ENCODE results near the gene VAC14. TPM values are rescaled to one million over a fixed set of nuclear protein-coding genes. Genes with fewer than 3 reads are reported as not detected.

The VAC14 gene
- polyA plus RNA-seq, 1 of the 3 experiments (the other 2 are of a cell fraction) = 33.2 TPM

DNA sequence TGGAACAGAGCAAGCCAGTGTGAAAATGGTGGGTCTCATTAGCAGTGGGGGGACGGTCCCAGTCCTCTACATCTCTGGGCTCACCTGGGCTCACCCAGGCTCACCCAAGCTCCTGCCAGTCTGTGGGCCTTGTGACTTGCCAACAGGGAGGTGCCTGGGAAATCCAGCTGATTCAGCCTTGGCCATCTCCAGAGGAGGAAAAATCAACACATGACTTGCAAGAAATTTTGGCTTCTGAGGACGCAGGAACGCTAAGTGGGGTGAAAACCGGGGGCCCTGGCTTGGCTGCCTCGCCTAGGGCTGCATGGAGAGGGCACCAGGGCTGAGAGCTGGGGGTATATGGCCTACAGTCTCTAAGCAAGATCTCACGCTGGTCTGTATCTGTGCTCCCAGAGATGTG is 47.7 kb downstream of the VAC14 start:
- TF ChIP-seq, protein P1, sequence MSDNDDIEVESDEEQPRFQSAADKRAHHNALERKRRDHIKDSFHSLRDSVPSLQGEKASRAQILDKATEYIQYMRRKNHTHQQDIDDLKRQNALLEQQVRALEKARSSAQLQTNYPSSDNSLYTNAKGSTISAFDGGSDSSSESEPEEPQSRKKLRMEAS (IDR thresholded peaks at IDR 0.05; ENCODE audit: low read depth) = no peak
- TF ChIP-seq, protein P2, sequence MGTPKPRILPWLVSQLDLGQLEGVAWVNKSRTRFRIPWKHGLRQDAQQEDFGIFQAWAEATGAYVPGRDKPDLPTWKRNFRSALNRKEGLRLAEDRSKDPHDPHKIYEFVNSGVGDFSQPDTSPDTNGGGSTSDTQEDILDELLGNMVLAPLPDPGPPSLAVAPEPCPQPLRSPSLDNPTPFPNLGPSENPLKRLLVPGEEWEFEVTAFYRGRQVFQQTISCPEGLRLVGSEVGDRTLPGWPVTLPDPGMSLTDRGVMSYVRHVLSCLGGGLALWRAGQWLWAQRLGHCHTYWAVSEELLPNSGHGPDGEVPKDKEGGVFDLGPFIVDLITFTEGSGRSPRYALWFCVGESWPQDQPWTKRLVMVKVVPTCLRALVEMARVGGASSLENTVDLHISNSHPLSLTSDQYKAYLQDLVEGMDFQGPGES (IDR thresholded peaks at IDR 0.05; ENCODE audit: low read depth, low read length) = no peak
- TF ChIP-seq JUND (IDR thresholded peaks at IDR 0.05) = no peak
- no peak for TF ChIP-seq NFIC (IDR thresholded peaks at IDR 0.05; ENCODE audit: borderline replicate concordance)
- no peak for TF ChIP-seq FOSL2 (IDR thresholded peaks at IDR 0.05; ENCODE audit: borderline replicate concordance, low read depth)
- no peak for TF ChIP-seq RFX5 (IDR thresholded peaks at IDR 0.05; ENCODE audit: low read length)
- TF ChIP-seq, protein P3, sequence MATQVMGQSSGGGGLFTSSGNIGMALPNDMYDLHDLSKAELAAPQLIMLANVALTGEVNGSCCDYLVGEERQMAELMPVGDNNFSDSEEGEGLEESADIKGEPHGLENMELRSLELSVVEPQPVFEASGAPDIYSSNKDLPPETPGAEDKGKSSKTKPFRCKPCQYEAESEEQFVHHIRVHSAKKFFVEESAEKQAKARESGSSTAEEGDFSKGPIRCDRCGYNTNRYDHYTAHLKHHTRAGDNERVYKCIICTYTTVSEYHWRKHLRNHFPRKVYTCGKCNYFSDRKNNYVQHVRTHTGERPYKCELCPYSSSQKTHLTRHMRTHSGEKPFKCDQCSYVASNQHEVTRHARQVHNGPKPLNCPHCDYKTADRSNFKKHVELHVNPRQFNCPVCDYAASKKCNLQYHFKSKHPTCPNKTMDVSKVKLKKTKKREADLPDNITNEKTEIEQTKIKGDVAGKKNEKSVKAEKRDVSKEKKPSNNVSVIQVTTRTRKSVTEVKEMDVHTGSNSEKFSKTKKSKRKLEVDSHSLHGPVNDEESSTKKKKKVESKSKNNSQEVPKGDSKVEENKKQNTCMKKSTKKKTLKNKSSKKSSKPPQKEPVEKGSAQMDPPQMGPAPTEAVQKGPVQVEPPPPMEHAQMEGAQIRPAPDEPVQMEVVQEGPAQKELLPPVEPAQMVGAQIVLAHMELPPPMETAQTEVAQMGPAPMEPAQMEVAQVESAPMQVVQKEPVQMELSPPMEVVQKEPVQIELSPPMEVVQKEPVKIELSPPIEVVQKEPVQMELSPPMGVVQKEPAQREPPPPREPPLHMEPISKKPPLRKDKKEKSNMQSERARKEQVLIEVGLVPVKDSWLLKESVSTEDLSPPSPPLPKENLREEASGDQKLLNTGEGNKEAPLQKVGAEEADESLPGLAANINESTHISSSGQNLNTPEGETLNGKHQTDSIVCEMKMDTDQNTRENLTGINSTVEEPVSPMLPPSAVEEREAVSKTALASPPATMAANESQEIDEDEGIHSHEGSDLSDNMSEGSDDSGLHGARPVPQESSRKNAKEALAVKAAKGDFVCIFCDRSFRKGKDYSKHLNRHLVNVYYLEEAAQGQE (IDR thresholded peaks at IDR 0.05; ENCODE audit: low read depth, low read length) = no peak
- no peak for TF ChIP-seq GATA2 (CRISPR knock-in tag; IDR thresholded peaks at IDR 0.05)
- H3K4me1 ChIP-seq (ENCODE audit: control insufficient read depth in 1 of 2, insufficient read depth in 2 of 2, low read depth in 1 of 2, low read length in 1 of 2) = peaks cover 16 to 17% of the 10 kb centered on the region in 2 experiments; a peak in 2 of 4 replicates

DNA sequence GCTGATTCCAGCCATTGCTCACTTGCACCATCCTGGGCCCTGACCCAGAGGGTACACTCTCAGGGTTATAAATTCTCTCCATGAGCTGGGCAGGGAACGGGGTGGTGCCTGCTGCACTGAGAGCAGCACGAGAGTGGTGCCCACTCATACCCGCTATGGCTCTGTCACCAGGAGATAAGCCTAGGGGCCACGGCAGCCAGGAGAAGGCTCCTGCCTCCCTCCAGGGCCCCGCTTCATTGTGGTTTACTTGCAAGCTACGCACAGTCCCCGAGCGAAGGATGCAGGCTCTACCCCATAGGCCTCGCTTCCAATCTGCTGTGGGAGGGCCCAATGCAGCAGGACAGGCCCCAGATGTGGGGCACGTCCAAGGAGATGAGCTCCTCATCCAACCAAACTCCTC is 48.5 kb downstream of the VAC14 start:
- peaks cover 19 to 21% of the 10 kb centered on the region in 2 experiments; a peak in 2 of 4 replicates for H3K4me1 ChIP-seq (ENCODE audit: control insufficient read depth in 1 of 2, insufficient read depth in 2 of 2, low read depth in 1 of 2, low read length in 1 of 2)
- CTCF ChIA-PET = interaction anchor here (0.5 to 5.6 kb wide), 3 partner anchors 14 to 28 kb away, joined by 3 to 43 read pairs (median 6); no protein-coding TSS in a partner anchor
- no peak overlapping the region; a peak in 1 of 4 replicates for H3K27ac ChIP-seq (ENCODE audit: low read depth in 2 of 2, low read length in 1 of 2)
- peaks cover 0 to 8% of the 10 kb centered on the region in 2 experiments for H3K36me3 ChIP-seq (replicated peaks in 1 of 2; ENCODE audit: control insufficient read depth in 1 of 2, insufficient read depth in 2 of 2, low read length in 1 of 2)
- POLR2A ChIA-PET = interaction anchor here (1.3 kb wide), 1 partner anchor 14 kb away, joined by 4 read pairs; no protein-coding TSS in a partner anchor
- H3K79me2 ChIP-seq (ENCODE audit: insufficient read depth) = no peaks in the 10 kb centered on the region
- DNase-seq = no peak
- TF ChIP-seq YY1 (IDR thresholded peaks at IDR 0.05; ENCODE audit: low read depth) (no peak), CHD2 (IDR thresholded peaks at IDR 0.05; ENCODE audit: low read length, partially characterized antibody) (no peak)
- TF ChIP-seq, protein P2 (IDR thresholded peaks at IDR 0.05; ENCODE audit: low read depth, low read length) = no peak
- H3F3A ChIP-seq (replicated peaks; ENCODE audit: insufficient read depth) = no peaks in the 10 kb centered on the region
- no peak overlapping the region for H2AFZ ChIP-seq (ENCODE audit: low read depth)
- no peaks in the 10 kb centered on the region for H3K9me3 ChIP-seq
- H3K4me3 ChIP-seq (ENCODE audit: low read depth in 2 of 2, low read length in 1 of 2) = no peak overlapping the region
- no peaks in the 10 kb centered on the region for H3K27me3 ChIP-seq (ENCODE audit: insufficient read depth)
- H3K9ac ChIP-seq = no peak overlapping the region
- H3K4me2 ChIP-seq = no peak overlapping the region
- no peaks in the 10 kb centered on the region for H3K9me2 ChIP-seq
- H4K20me1 ChIP-seq (ENCODE audit: insufficient read depth) = no peaks in the 10 kb centered on the region
- 96% methylated on average over 7 of the region's 10 CpGs for WGBS (ENCODE audit: low lambda C conversion rate)

More for the DNA sequence above, 47.7 kb downstream of the VAC14 start:
- Histone ChIP-seq H3K36me3 (replicated peaks in 1 of 2; ENCODE audit: control insufficient read depth in 1 of 2, insufficient read depth in 2 of 2, low read length in 1 of 2) (peaks cover 4 to 16% of the 10 kb centered on the region in 2 experiments), H3K27me3 (ENCODE audit: insufficient read depth) (no peaks in the 10 kb centered on the region), H3K9me2 (no peaks in the 10 kb centered on the region), H3K9ac (no peak overlapping the region), H3F3A (replicated peaks; ENCODE audit: insufficient read depth) (no peaks in the 10 kb centered on the region), H3K79me2 (ENCODE audit: insufficient read depth) (no peaks in the 10 kb centered on the region), H3K27ac (ENCODE audit: low read depth in 2 of 2, low read length in 1 of 2) (no peak overlapping the region), H3K4me3 (ENCODE audit: low read depth in 2 of 2, low read length in 1 of 2) (no peak overlapping the region), H3K4me2 (no peak overlapping the region), H3K9me3 (no peaks in the 10 kb centered on the region), H4K20me1 (ENCODE audit: insufficient read depth) (no peaks in the 10 kb centered on the region), H2AFZ (ENCODE audit: low read depth) (no peak overlapping the region)
- ChIA-PET POLR2A (interaction anchor here (1.3 kb wide), 1 partner anchor 15 kb away, joined by 4 read pairs; no protein-coding TSS in a partner anchor), CTCF (interaction anchor here (1.1 to 5.6 kb wide), 4 partner anchors 15 to 50 kb away, joined by 3 to 43 read pairs (median 5); no protein-coding TSS in a partner anchor)
- whole genome bisulfite sequencing (ENCODE audit: low lambda C conversion rate) = 88% methylated on average over 5 of the region's 6 CpGs
- DNase-seq = no peak

Data from SK-N-SH (cell line).